Thyroid gland (tissue), 4 donors: Measurements from ENCODE around the gene HAPSTR1. TPM values are rescaled to one million over a fixed set of nuclear protein-coding genes. Genes with fewer than 3 reads are reported as not detected.

Experiments used
- DNase-seq, 2 donors: peaks; one replicate each; pipeline ENCODE4 v3.0.0-alpha.2; 2019
- H3K27ac ChIP-seq, 3 donors: fragments of 200-600 bp; sonication (generic); 1 replicate in 2 of 3; 2 replicates in 1 of 3; pipeline ENCODE4 v1.5.1; 2016 to 2019; ENCODE audit warnings: mild to moderate bottlenecking in 1 of 3, moderate library complexity in 1 of 3
- H3K27me3 ChIP-seq: fragments of 200-600 bp; sonication (generic); one replicate; pipeline ENCODE4 v1.5.1; 2019
- H3K36me3 ChIP-seq, 2 donors: fragments of 200-600 bp; sonication (generic); one replicate each; pipeline ENCODE4 v1.5.1; 2016 to 2019
- H3K4me1 ChIP-seq, 2 donors: fragments of 200-600 bp; sonication (generic); one replicate each; pipeline ENCODE4 v1.5.1; 2017 to 2019
- H3K4me3 ChIP-seq, 3 donors: fragments of 200-600 bp; sonication (generic); replicated peaks in 1 of 3; 1 replicate in 2 of 3; 2 replicates in 1 of 3; pipeline ENCODE4 v1.5.1; 2016; ENCODE audit warnings: mild to moderate bottlenecking in 1 of 3
- H3K9me3 ChIP-seq: fragments of 200-600 bp; sonication (generic); one replicate; pipeline ENCODE4 v1.5.1; 2017
- POLR2A ChIP-seq, 2 donors: fragments of 450-650 bp; IDR thresholded peaks; one replicate each; pipeline ENCODE4 v1.6.1; 2017; ENCODE audit warnings: antibody characterized with exemption in 2 of 2, mild to moderate bottlenecking in 2 of 2, moderate library complexity in 1 of 2
- WGBS, 2 donors: methylation state at CpG; one replicate each; pipeline ENCODE4 v1.1.5; 2017; 5-methylcytosine and 5-hydroxymethylcytosine counted together
- intact Hi-C: fragments of 100-400 bp; cut with DNase I; formaldehyde crosslinking; loops from one replicate; pipeline ENCODE4 v1.15.1; 2023
- total RNA-seq, 4 donors: library from RNA; depleted of rRNA; stranded (reverse); fragments of >200 nt; gene quantifications; one replicate each; pipeline ENCODE4 v1.2.3, GENCODE V29; 2016
- TF ChIP-seq, protein P1 (sequence below), 6 experiments: fragments of 200-600 bp in 3 of 6; fragments of 450-650 bp in 3 of 6; sonication (generic) in 3 of 6; IDR thresholded peaks; one replicate each; pipeline ENCODE4 v1.5.1; 2016 to 2019; ENCODE audit warnings: antibody characterized with exemption in 6 of 6, mild to moderate bottlenecking in 2 of 6, inconsistent platforms in 1 of 6, moderate library complexity in 1 of 6

HAPSTR1 gene
- total RNA-seq, 4 donors from 2014 or later: 59.0 to 107 (median 68.7) TPM

DNA sequence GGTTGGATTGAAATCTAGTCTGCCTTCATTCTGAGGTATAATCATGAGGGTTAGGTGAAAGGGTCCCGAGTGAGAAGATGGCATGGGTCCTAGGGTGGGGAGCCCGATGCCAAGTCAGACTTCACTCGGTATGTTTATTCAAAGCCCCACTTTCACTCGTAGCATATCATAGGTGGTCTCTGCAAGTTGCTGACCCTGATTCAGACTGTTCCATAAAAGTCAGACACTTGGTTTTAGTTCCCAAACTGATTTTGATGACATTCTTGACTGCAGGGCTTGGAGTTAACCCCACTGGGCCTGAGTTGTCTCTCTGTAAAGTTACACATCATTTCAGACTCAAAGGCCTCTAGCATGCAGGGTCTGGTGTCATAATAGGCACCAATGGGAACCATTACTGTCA, 17.8 kb downstream of the HAPSTR1 start:
- WGBS, 2 donors: 68 to 71% methylated on average over 4 of the region's 4 CpGs
- DNase-seq: no peak
- no peak overlapping the region for H3K27ac ChIP-seq
- H3K4me1 ChIP-seq: peaks cover 57 to 87% of the 10 kb centered on the region in 2 donors
- no peaks in the 10 kb centered on the region for H3K9me3 ChIP-seq
- no peaks in the 10 kb centered on the region for H3K27me3 ChIP-seq
- H3K36me3 ChIP-seq: peaks cover 1 to 3% of the 10 kb centered on the region in 2 donors
- intact Hi-C loops: no loop called here
- H3K4me3 ChIP-seq: no peak overlapping the region
- TF ChIP-seq, protein P1, sequence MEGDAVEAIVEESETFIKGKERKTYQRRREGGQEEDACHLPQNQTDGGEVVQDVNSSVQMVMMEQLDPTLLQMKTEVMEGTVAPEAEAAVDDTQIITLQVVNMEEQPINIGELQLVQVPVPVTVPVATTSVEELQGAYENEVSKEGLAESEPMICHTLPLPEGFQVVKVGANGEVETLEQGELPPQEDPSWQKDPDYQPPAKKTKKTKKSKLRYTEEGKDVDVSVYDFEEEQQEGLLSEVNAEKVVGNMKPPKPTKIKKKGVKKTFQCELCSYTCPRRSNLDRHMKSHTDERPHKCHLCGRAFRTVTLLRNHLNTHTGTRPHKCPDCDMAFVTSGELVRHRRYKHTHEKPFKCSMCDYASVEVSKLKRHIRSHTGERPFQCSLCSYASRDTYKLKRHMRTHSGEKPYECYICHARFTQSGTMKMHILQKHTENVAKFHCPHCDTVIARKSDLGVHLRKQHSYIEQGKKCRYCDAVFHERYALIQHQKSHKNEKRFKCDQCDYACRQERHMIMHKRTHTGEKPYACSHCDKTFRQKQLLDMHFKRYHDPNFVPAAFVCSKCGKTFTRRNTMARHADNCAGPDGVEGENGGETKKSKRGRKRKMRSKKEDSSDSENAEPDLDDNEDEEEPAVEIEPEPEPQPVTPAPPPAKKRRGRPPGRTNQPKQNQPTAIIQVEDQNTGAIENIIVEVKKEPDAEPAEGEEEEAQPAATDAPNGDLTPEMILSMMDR (IDR thresholded peaks at IDR 0.05): no peak

DNA sequence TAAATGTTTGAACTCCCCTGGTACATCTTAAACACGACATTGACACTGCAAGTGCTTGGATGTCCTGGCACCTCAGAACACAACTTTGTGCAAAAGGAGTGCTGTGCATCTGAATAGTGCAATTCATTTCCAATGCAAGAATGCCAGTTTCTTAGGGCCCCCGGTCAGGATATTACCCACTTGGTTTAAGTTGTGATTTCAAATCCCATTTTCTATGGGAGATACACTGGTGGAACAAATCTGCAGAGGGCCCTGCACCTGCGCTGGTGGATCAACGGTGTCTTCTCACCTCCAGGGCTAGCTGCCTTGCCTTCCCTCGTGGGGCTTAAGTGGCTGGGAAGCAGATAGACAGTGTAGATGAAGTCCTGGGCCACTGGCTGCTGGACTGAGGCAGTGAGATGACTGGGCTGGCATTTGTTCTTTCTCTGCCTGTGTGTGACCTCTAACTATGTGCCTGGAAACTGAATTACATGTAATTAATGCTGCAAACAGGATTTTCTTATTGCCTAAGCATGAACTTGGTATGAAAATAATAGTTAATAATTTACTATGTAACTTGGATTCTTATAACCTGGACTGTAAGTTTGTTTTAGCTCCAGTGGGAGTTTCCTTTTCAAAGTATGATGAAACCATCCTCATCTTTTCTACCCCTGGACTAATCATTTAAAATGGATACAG, 20.9 kb downstream of the HAPSTR1 start:
- DNase-seq: no peak
- no peaks in the 10 kb centered on the region for H3K9me3 ChIP-seq
- WGBS, 2 donors: 55 to 57% methylated on average over 5 of the region's 5 CpGs
- no peak overlapping the region for H3K27ac ChIP-seq
- peaks cover 0 to 4% of the 10 kb centered on the region in 2 donors for H3K36me3 ChIP-seq
- no peaks in the 10 kb centered on the region for H3K27me3 ChIP-seq
- intact Hi-C loops: no loop called here
- H3K4me1 ChIP-seq: peaks cover 52 to 65% of the 10 kb centered on the region in 2 donors
- H3K4me3 ChIP-seq: no peak overlapping the region
- no peak for TF ChIP-seq POLR2A (IDR thresholded peaks at IDR 0.05)
- TF ChIP-seq, protein P1 (IDR thresholded peaks at IDR 0.05): no peak

DNA sequence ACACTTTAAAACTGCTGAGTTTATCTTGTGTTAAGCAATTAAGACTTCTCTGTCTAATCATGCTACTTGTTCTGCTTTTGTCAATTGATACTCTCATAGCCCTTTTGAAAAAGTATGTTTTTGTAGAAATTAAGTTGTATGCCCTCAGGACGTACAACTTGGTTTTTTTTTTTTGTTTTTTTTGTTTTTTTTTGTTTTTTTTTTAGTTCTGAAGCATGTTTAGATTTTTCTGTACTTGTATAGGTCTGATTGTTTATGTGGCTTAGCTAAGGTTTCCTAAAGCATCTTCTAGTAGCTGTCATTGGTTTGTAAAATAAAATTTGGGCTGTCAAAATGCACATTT, 21.4 kb downstream of the HAPSTR1 start:
- H3K9me3 ChIP-seq: no peaks in the 10 kb centered on the region
- no peak for TF ChIP-seq POLR2A (IDR thresholded peaks at IDR 0.05)
- TF ChIP-seq, protein P1 (IDR thresholded peaks at IDR 0.05): no peak
- H3K27ac ChIP-seq: no peak overlapping the region
- intact Hi-C loops: no loop called here
- H3K4me3 ChIP-seq: no peak overlapping the region
- H3K36me3 ChIP-seq: peaks cover 0 to 5% of the 10 kb centered on the region in 2 donors
- no peaks in the 10 kb centered on the region for H3K27me3 ChIP-seq
- WGBS, 2 donors: 36 to 39% methylated on average over 1 of the region's 1 CpG
- no peak for DNase-seq
- peaks cover 52 to 60% of the 10 kb centered on the region in 2 donors for H3K4me1 ChIP-seq

DNA sequence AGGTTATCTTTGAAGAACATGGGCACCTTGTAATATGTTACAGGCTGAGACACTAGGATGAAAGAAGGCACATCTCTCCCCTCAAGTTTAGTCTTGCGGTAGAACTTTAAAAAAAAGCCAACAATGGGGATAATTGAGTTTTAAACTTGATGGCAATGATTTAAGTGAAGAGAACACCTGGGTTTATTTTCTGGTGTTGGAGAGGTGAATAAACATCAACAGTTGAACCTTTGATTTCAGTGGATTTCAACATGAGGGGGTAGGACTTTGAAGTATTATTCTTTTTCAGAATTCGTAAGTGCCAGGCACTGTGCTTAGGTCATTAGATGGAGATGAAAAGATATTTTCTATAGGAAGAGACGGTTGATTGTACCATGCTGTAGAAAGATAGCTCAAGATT, 22.3 kb downstream of the HAPSTR1 start:
- 92 to 95% methylated on average over 3 of the region's 3 CpGs for WGBS, 2 donors
- intact Hi-C loops: no loop called here
- TF ChIP-seq POLR2A (IDR thresholded peaks at IDR 0.05): no peak
- TF ChIP-seq, protein P1 (IDR thresholded peaks at IDR 0.05): no peak
- no peak for DNase-seq
- H3K4me3 ChIP-seq: no peak overlapping the region
- peaks cover 54 to 65% of the 10 kb centered on the region in 2 donors for H3K4me1 ChIP-seq
- H3K27ac ChIP-seq: no peak overlapping the region
- no peaks in the 10 kb centered on the region for H3K27me3 ChIP-seq
- no peaks in the 10 kb centered on the region for H3K9me3 ChIP-seq
- peaks cover 0 to 5% of the 10 kb centered on the region in 2 donors for H3K36me3 ChIP-seq

DNA sequence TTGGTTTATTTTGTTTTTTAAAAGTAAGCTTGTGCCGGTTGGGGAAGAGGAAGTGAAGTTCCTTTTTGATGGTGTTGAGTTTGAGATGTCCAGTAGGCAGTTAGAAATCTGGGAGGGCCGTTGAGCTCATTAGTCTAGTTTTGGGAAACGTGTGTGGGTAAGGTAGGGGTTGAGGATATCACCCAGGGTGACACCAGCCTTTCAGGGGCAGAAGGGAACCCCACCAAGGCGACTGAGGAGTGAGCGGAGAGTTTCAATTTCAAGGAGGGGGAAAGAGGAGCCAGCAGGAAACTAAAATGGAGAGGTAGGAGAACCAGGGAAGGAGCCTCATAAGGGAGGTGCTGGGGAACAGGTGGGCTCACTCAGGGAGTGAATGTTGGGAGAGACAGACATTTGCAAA, 22.7 kb downstream of the HAPSTR1 start:
- H3K4me1 ChIP-seq: peaks cover 54 to 65% of the 10 kb centered on the region in 2 donors

More for the DNA sequence above, 22.7 kb downstream of the HAPSTR1 start:
- Histone ChIP-seq H3K27me3 (no peaks in the 10 kb centered on the region), H3K9me3 (no peaks in the 10 kb centered on the region), H3K27ac (no peak overlapping the region), H3K4me3 (no peak overlapping the region), H3K36me3 (peaks cover 0 to 5% of the 10 kb centered on the region in 2 donors)
- TF ChIP-seq, protein P1 (IDR thresholded peaks at IDR 0.05): no peak
- no peak for TF ChIP-seq POLR2A (IDR thresholded peaks at IDR 0.05)
- intact Hi-C loops: no loop called here
- no peak for DNase-seq
- WGBS, 2 donors: 80 to 82% methylated on average over 5 of the region's 5 CpGs
